HTERT RPE-1 (cell line): Measurements from ENCODE around the gene VKORC1.
"Not testable (repeated sequence)": the region's sequence is repeated elsewhere in the genome, so short reads cannot be mapped to it uniquely, and the experiment has no call there.

ENCODE experiments used
- in situ Hi-C: fragments of 300-500 bp; cut with MboI; formaldehyde crosslinking; loops from 4 replicates; pipeline ENCODE4 v1.14.3; 2020; ENCODE audit warnings: low sequenced_read_pairs

Gene VKORC1

GRCh38 chr16:31094424-31095120 is at the start of gene VKORC1:
Gene VKORC1, minus strand, starts transcription at chr16:31094797. Its CDS starts 68 bp downstream, at chr16:31094729.
- in situ Hi-C loops = no loop called here

- in situ Hi-C loops = no loop called here
Observed at GRCh38 chr16:31143694-31144148, 49.1 kb upstream of the VKORC1 start.

- in situ Hi-C loops = no loop called here
Observed at GRCh38 chr16:31143011-31143693, 48.6 kb upstream of the VKORC1 start.

- in situ Hi-C loops = no loop called here
Observed at GRCh38 chr16:31142109-31143010, 47.8 kb upstream of the VKORC1 start.

- in situ Hi-C loops = no loop called here
Observed at GRCh38 chr16:31141489-31142108, 47.0 kb upstream of the VKORC1 start.

- in situ Hi-C loops = not testable (repeated sequence)
Observed at GRCh38 chr16:31141071-31141469, 46.5 kb upstream of the VKORC1 start.

- in situ Hi-C loops = no loop called here
Observed at GRCh38 chr16:31138621-31139578, 44.3 kb upstream of the VKORC1 start.

- in situ Hi-C loops = not testable (repeated sequence)
Observed at GRCh38 chr16:31136822-31137499, 42.4 kb upstream of the VKORC1 start.

GRCh38 chr16:31136287-31136662 is 41.7 kb upstream of the VKORC1 start:
- in situ Hi-C loops = no loop called here

GRCh38 chr16:31135535-31136286 is 41.1 kb upstream of the VKORC1 start, which contains the start of gene PRSS8:
Gene PRSS8, minus strand, starts transcription at chr16:31135727. Its CDS starts 229 bp downstream, at chr16:31135498.
- in situ Hi-C loops = no loop called here

GRCh38 chr16:31134625-31135534 is 40.3 kb upstream of the VKORC1 start:
- in situ Hi-C loops = no loop called here

GRCh38 chr16:31134091-31134571 is 39.5 kb upstream of the VKORC1 start:
- in situ Hi-C loops = no loop called here

GRCh38 chr16:31133046-31133501 is 38.5 kb upstream of the VKORC1 start:
- in situ Hi-C loops = no loop called here

GRCh38 chr16:31132303-31132979 is 37.8 kb upstream of the VKORC1 start:
- in situ Hi-C loops = no loop called here

GRCh38 chr16:31131841-31132271 is 37.3 kb upstream of the VKORC1 start:
- in situ Hi-C loops = no loop called here

- in situ Hi-C loops = no loop called here
Observed at GRCh38 chr16:31131416-31131815, 36.8 kb upstream of the VKORC1 start.
